ENCODE measurements around the gene DIPK1A.

The DIPK1A gene

GRCh38 chr1:92926873-92927272 lies 34.4 kb downstream of the DIPK1A start:
- TF ChIP-seq EGR1 (IDR thresholded peaks at IDR 0.05): no peak
- TF ChIP-seq NFIC (IDR thresholded peaks at IDR 0.05): no peak
- no peak for TF ChIP-seq CEBPB (IDR thresholded peaks at IDR 0.05)
- TF ChIP-seq TAF1 (IDR thresholded peaks at IDR 0.05; ENCODE audit: low read depth): no peak
- TF ChIP-seq MAX (IDR thresholded peaks at IDR 0.05): no peak
- no peak for TF ChIP-seq RAD21 (IDR thresholded peaks at IDR 0.05; ENCODE audit: low read depth)

- TF ChIP-seq EGR1 (IDR thresholded peaks at IDR 0.05): no peak
- TF ChIP-seq CREB1 (IDR thresholded peaks at IDR 0.05; ENCODE audit: low read depth): no peak
- no peak for TF ChIP-seq TEAD4 (IDR thresholded peaks at IDR 0.05)
- TF ChIP-seq RAD21 (IDR thresholded peaks at IDR 0.05; ENCODE audit: low read depth): no peak
- no peak for TF ChIP-seq YY1 (IDR thresholded peaks at IDR 0.05; ENCODE audit: low read depth)
- no peak for TF ChIP-seq NFIC (IDR thresholded peaks at IDR 0.05)
- no peak for TF ChIP-seq REST (IDR thresholded peaks at IDR 0.05; ENCODE audit: low read depth)
- TF ChIP-seq EP300 (IDR thresholded peaks at IDR 0.05; ENCODE audit: borderline replicate concordance): no peak
- no peak for TF ChIP-seq CEBPB (IDR thresholded peaks at IDR 0.05)
- TF ChIP-seq TAF1 (IDR thresholded peaks at IDR 0.05; ENCODE audit: low read depth): no peak
- TF ChIP-seq USF1 (IDR thresholded peaks at IDR 0.05): no peak
Measured at GRCh38 chr1:92924501-92924900, 36.8 kb downstream of the DIPK1A start.

GRCh38 chr1:92923664-92924063 lies 37.6 kb downstream of the DIPK1A start:
- TF ChIP-seq TCF12 (IDR thresholded peaks at IDR 0.05; ENCODE audit: low read depth) (no peak), ZBTB7A (IDR thresholded peaks at IDR 0.05; ENCODE audit: low read depth) (no peak)

GRCh38 chr1:92922356-92923035 lies 38.8 kb downstream of the DIPK1A start:
- TF ChIP-seq YY1 (IDR thresholded peaks at IDR 0.05; ENCODE audit: low read depth): no peak
- no peak for TF ChIP-seq ZBTB7A (IDR thresholded peaks at IDR 0.05; ENCODE audit: low read depth)
- TF ChIP-seq EGR1 (IDR thresholded peaks at IDR 0.05): no peak

GRCh38 chr1:92921031-92922023 lies 39.9 kb downstream of the DIPK1A start:
- TF ChIP-seq TAF1 (IDR thresholded peaks at IDR 0.05; ENCODE audit: low read depth) (no peak), YY1 (IDR thresholded peaks at IDR 0.05; ENCODE audit: low read depth) (no peak), USF1 (IDR thresholded peaks at IDR 0.05) (no peak), RAD21 (IDR thresholded peaks at IDR 0.05; ENCODE audit: low read depth) (no peak), CEBPB (IDR thresholded peaks at IDR 0.05) (no peak), EGR1 (IDR thresholded peaks at IDR 0.05) (no peak), NFIC (IDR thresholded peaks at IDR 0.05) (no peak), EP300 (IDR thresholded peaks at IDR 0.05; ENCODE audit: borderline replicate concordance) (no peak), TCF12 (IDR thresholded peaks at IDR 0.05; ENCODE audit: low read depth) (no peak), ZBTB7A (IDR thresholded peaks at IDR 0.05; ENCODE audit: low read depth) (no peak)

GRCh38 chr1:92916899-92917298 lies 44.4 kb downstream of the DIPK1A start:
- TF ChIP-seq EGR1 (IDR thresholded peaks at IDR 0.05) (no peak), RAD21 (IDR thresholded peaks at IDR 0.05; ENCODE audit: low read depth) (no peak), REST (IDR thresholded peaks at IDR 0.05; ENCODE audit: low read depth) (no peak), TCF12 (IDR thresholded peaks at IDR 0.05; ENCODE audit: low read depth) (no peak)

GRCh38 chr1:92915547-92915946 lies 45.7 kb downstream of the DIPK1A start:
- TF ChIP-seq MAX (IDR thresholded peaks at IDR 0.05) (no peak), NFIC (IDR thresholded peaks at IDR 0.05) (no peak), EP300 (IDR thresholded peaks at IDR 0.05; ENCODE audit: borderline replicate concordance) (no peak), YY1 (IDR thresholded peaks at IDR 0.05; ENCODE audit: low read depth) (no peak), FOXM1 (IDR thresholded peaks at IDR 0.05; ENCODE audit: borderline replicate concordance, low read depth) (no peak), RAD21 (IDR thresholded peaks at IDR 0.05; ENCODE audit: low read depth) (no peak), TCF12 (IDR thresholded peaks at IDR 0.05; ENCODE audit: low read depth) (no peak), CREB1 (IDR thresholded peaks at IDR 0.05; ENCODE audit: low read depth) (no peak), EGR1 (IDR thresholded peaks at IDR 0.05) (no peak), TAF1 (IDR thresholded peaks at IDR 0.05; ENCODE audit: low read depth) (no peak)
